Activated CD8-positive, alpha-beta T cell treated with anti-CD3 and anti-CD28 coated beads, Interleukin-2, amount 10 ng/mL, durations not matched to agents 7 days and 5 days (primary cell): ENCODE results near the gene GFI1. TPM values are rescaled to one million over a fixed set of nuclear protein-coding genes. Genes with fewer than 3 reads are reported as not detected.
"Not testable (repeated sequence)": the region's sequence is repeated elsewhere in the genome, so short reads cannot be mapped to it uniquely, and the experiment has no call there.

Experiments
- ATAC-seq: fragments of 150-1000 bp; cut with Tn5 transposase; one replicate; pipeline ENCODE4 v1.10.0; 2021; ENCODE audit warnings: moderate library complexity
- CTCF ChIA-PET: fragments of 350-600 bp; sonication (Branson Sonifier 250); formaldehyde crosslinking; loops from one replicate; lab custom pipeline; 2021; ENCODE audit warnings: antibody characterized with exemption; lab: Charles Lee
- POLR2A ChIA-PET: fragments of 350-600 bp; sonication (Branson Sonifier 250); formaldehyde crosslinking; loops from one replicate; lab custom pipeline; 2021; ENCODE audit warnings: antibody characterized with exemption; lab: Charles Lee
- DNase-seq: peaks from one replicate; pipeline ENCODE4 v3.0.0-alpha.2; 2020
- H3K27ac Mint-ChIP-seq: one replicate; pipeline ENCODE4 v1.8.0; 2021; ENCODE audit warnings: mild to moderate bottlenecking, mixed read lengths
- H3K27me3 Mint-ChIP-seq: one replicate; pipeline ENCODE4 v1.8.0; 2021; ENCODE audit warnings: low read depth, mixed read lengths
- H3K36me3 Mint-ChIP-seq: one replicate; pipeline ENCODE4 v1.8.0; 2021; ENCODE audit warnings: low read depth, mixed read lengths
- H3K4me1 Mint-ChIP-seq: one replicate; pipeline ENCODE4 v1.8.0; 2021; ENCODE audit warnings: low read depth, mixed read lengths
- H3K4me3 Mint-ChIP-seq: one replicate; pipeline ENCODE4 v1.8.0; 2021; ENCODE audit warnings: mild to moderate bottlenecking, mixed read lengths
- H3K9me3 Mint-ChIP-seq: one replicate; pipeline ENCODE4 v1.8.0; 2022; ENCODE audit warnings: mixed read lengths; ENCODE audit not compliant: insufficient read depth
- total RNA-seq, 2 experiments: library from RNA; stranded (reverse); gene quantifications; one replicate each; pipeline ENCODE4 v1.2.3, GENCODE V29; 2021

Gene GFI1
- total RNA-seq, 2 experiments from 2014 or later, result 47.6 to 48.3 TPM

DNA sequence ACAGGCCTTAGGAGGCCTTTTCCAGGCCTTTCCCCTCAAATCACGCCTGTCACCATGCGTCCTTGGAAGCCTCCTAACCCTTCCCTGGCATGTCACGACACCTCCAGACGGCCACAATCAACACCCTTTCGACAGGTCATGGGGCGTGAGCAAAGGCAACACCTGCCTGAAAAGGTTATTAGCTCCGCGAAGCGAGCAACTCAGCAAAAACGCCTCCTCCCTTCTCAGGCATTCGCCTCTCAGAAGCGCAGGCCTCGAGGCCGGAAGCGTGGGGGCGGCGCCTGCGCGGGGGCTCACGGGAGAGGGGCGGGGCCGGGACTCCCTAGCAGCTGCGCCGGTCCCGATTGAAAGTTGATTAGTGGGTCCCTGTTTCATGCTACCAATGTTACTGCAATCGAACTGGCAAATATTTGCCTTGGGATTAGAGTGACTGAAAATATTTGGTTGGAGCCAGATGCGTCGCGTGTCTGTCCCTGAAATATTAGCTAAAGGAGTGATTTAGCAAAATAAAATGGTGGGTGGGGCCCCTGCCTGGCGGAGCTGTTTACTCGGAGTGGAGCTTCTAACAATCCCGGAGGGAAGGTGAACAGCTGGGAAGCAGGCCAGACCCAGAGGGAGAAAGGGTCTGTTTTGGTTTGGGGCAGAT lies 44.9 kb downstream of the GFI1 start:
- peaks cover 8% of the 10 kb centered on the region for H3K27me3 Mint-ChIP-seq
- ATAC-seq, result no peak
- no peak for DNase-seq
- peaks cover 23% of the 10 kb centered on the region for H3K4me1 Mint-ChIP-seq
- ChIA-PET POLR2A (interaction anchor here (0.7 kb wide), 1 partner anchor 78 kb away, joined by 4 read pairs; no protein-coding TSS in a partner anchor), CTCF (interaction anchor here (1.0 kb wide), 1 partner anchor 18 kb away, joined by 3 read pairs; no protein-coding TSS in a partner anchor)
- no peak overlapping the region for H3K27ac Mint-ChIP-seq
- no peaks in the 10 kb centered on the region for H3K9me3 Mint-ChIP-seq
- no peak overlapping the region for H3K4me3 Mint-ChIP-seq
- no peaks in the 10 kb centered on the region for H3K36me3 Mint-ChIP-seq

DNA sequence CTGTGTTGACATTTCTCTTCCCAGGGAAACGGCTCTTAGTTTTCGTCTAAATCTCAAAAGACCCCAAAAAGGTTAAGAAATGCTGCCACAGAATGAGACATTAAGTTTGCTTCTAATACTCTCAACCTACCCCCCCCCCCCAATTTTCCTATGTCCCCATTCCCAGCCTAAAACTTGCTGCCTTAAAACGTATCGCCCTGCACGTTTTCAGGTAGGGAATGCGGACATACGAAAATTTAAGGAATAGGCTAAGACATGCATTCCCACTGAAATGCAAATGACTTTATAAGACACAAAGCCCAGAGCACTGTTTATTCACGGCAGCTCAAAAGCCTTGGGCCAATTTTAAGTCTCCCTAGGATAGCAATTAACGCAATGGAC lies 45.4 kb downstream of the GFI1 start:
- Mint-ChIP-seq H3K9me3 (no peaks in the 10 kb centered on the region), H3K4me3 (no peak overlapping the region), H3K36me3 (no peaks in the 10 kb centered on the region), H3K27me3 (peaks cover 3% of the 10 kb centered on the region), H3K4me1 (peaks cover 23% of the 10 kb centered on the region), H3K27ac (no peak overlapping the region)
- ATAC-seq, result no peak
- ChIA-PET POLR2A (no interaction called here), CTCF (no interaction called here)
- no peak for DNase-seq

DNA sequence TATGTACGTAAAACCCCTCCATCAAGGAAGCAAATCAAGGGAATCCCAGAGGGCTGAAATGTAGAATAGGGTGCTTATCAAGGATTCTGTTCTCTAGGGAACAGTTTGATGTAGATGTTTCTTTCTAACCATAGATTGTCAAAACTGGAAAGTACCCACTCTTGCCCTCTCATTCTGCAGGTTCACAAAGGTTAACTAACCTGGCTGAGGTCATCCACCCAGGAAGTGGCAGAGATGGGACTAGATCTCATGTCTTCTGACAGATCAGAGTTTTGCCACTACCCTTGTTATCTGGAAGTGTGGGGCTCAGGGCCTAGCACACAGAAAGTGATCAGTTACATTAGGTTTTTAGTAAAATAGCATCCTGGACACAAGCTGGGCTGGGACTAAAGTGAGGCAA lies 47.4 kb downstream of the GFI1 start:
- ChIA-PET POLR2A (no interaction called here), CTCF (no interaction called here)
- no peak overlapping the region for H3K27ac Mint-ChIP-seq
- peaks cover 21% of the 10 kb centered on the region for H3K4me1 Mint-ChIP-seq
- no peaks in the 10 kb centered on the region for H3K36me3 Mint-ChIP-seq
- no peak for ATAC-seq
- no peak overlapping the region for H3K4me3 Mint-ChIP-seq
- H3K27me3 Mint-ChIP-seq, result no peaks in the 10 kb centered on the region
- DNase-seq, result peak; percentile 28
- H3K9me3 Mint-ChIP-seq, result no peaks in the 10 kb centered on the region

DNA sequence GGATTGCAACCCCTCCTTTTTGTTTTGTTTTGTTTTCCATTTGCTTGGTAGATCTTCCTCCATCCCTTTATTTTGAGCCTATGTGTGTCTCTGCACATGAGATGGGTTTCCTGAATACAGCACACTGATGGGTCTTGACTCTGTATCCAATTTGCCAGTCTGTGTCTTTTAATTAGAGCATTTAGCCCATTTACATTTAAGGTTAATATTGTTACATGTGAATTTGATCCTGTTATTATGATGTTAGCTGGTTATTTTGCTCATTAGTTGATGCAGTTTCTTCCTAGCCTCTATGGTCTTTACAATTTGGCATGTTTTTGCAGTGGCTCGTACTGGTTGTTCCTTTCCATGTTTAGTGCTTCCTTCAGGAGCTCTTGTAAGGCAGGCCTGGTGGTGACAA lies 52.2 kb downstream of the GFI1 start:
- H3K4me1 Mint-ChIP-seq, H3K4me3 Mint-ChIP-seq, H3K27ac Mint-ChIP-seq, ATAC-seq, DNase-seq, H3K36me3 Mint-ChIP-seq, H3K27me3 Mint-ChIP-seq, H3K9me3 Mint-ChIP-seq, POLR2A ChIA-PET: not testable (repeated sequence)
- CTCF ChIA-PET, result interaction anchor here (1.2 kb wide), 1 partner anchor 25 kb away, joined by 3 read pairs; no protein-coding TSS in a partner anchor

GRCh38 chr1:92430030-92430429 lies 56.7 kb downstream of the GFI1 start:
- H3K36me3 Mint-ChIP-seq, result no peaks in the 10 kb centered on the region
- no peak overlapping the region for H3K4me3 Mint-ChIP-seq
- ATAC-seq (no peak), DNase-seq (no peak)
- ChIA-PET POLR2A (no interaction called here), CTCF (no interaction called here)
- no peaks in the 10 kb centered on the region for H3K9me3 Mint-ChIP-seq
- H3K4me1 Mint-ChIP-seq, result no peaks in the 10 kb centered on the region
- H3K27ac Mint-ChIP-seq, result no peak overlapping the region
- no peaks in the 10 kb centered on the region for H3K27me3 Mint-ChIP-seq

DNA sequence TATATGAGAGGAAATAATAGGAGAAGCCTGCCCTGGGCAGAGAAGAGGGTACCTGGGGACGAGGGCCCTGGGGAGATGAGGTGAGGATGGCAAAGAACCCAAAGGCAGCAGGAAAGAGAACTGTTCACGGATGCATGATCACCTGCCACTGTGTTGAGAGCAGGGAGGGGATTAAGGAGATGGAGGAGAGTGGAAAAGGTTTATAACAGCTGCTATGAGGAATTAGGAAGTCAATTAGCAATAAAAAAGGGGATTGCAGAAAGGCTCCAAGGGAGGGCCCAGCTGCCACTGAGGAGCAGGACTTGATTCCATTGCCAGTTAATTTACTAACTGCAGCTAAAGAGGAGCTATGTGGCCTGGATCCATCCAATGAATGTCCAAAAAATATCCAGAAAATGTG lies 61.1 kb downstream of the GFI1 start:
- no peak overlapping the region for H3K27ac Mint-ChIP-seq
- DNase-seq (no peak), ATAC-seq (no peak)
- CTCF ChIA-PET, result interaction anchor here (1.0 kb wide), 2 partner anchors 25 to 115 kb away, joined by 3 to 4 read pairs; no protein-coding TSS in a partner anchor
- no peaks in the 10 kb centered on the region for H3K9me3 Mint-ChIP-seq
- H3K36me3 Mint-ChIP-seq, result no peaks in the 10 kb centered on the region
- H3K27me3 Mint-ChIP-seq, result no peaks in the 10 kb centered on the region
- POLR2A ChIA-PET, result no interaction called here
- H3K4me1 Mint-ChIP-seq, result no peaks in the 10 kb centered on the region
- H3K4me3 Mint-ChIP-seq, result no peak overlapping the region

Other genes with a start within 250 kb of the GFI1 start
- 10 to 100 TPM; 18.4 to 21.9 TPM for gene GLMN, start 187.9 kb downstream of the GFI1 start, total RNA-seq
- gene RPAP2, start 187.9 kb downstream of the GFI1 start, total RNA-seq, result 10 to 100 TPM; 32.9 to 36.2 TPM